Urinary bladder (tissue), 4 donors: ENCODE data around the gene OXA1L. TPM values are rescaled to one million over a fixed set of nuclear protein-coding genes. Genes with fewer than 3 reads are reported as not detected.
"Not testable (repeated sequence)": the region's sequence is repeated elsewhere in the genome, so short reads cannot be mapped to it uniquely, and the experiment has no call there.

Source experiments
- DNase-seq: peaks from one replicate; pipeline ENCODE4 v3.0.0-alpha.2; 2015; ENCODE audit errors: extremely low spot score
- H3K27ac ChIP-seq: one replicate; pipeline ENCODE4 v1.5.1; 2013; ENCODE audit warnings: low read depth, mild to moderate bottlenecking, moderate library complexity
- H3K36me3 ChIP-seq: one replicate; pipeline ENCODE4 v1.6.1; 2013; ENCODE audit warnings: mild to moderate bottlenecking, moderate library complexity; ENCODE audit not compliant: insufficient read depth
- H3K4me1 ChIP-seq: one replicate; pipeline ENCODE4 v1.6.1; 2013; ENCODE audit warnings: mild to moderate bottlenecking, moderate library complexity; ENCODE audit not compliant: insufficient read depth
- H3K4me3 ChIP-seq: one replicate; pipeline ENCODE4 v1.5.1; 2013; ENCODE audit warnings: low read depth, low read length
- WGBS: extraction: QIAGEN DNeasy Blood & Tissue Kit; methylation state at CpG from one replicate; pipeline ENCODE4 v1.1.7; 2013; 5-methylcytosine and 5-hydroxymethylcytosine counted together
- polyA plus RNA-seq: library from polyadenylated mRNA; stranded (reverse); fragments of 200-250 nt; gene quantifications from one replicate; pipeline ENCODE4 v1.2.3, GENCODE V29; 2013
- total RNA-seq: library from RNA; depleted of rRNA; stranded (reverse); fragments of >200 nt; gene quantifications from one replicate; pipeline ENCODE4 v1.2.3, GENCODE V29; 2014
- donor health status: healthy with polysubstance abuse.
- donor health status: healthy.

OXA1L gene
- total and polyA plus RNA-seq, 2 donors, result 74.1 to 112 TPM

DNA sequence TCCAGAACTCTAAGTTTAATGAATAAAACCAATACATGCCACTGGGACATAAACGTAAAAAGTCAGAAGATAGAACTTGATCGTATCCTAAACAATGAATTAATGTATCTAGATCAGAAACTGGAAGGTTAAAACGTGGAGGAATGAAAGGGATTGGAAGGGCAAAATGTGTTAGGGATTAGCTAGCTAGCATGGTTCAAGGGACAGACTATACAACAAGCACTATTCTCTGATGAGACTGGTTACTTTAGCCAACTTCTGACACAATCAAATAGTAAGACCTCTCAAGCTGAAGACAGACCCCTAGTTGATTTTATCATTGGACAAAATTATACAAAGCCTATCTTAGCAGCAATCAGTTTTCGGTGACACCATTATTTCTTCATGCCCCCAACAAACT is 18.7 kb upstream of the OXA1L start:
- WGBS, result 66% methylated on average over 4 of the region's 4 CpGs

DNA sequence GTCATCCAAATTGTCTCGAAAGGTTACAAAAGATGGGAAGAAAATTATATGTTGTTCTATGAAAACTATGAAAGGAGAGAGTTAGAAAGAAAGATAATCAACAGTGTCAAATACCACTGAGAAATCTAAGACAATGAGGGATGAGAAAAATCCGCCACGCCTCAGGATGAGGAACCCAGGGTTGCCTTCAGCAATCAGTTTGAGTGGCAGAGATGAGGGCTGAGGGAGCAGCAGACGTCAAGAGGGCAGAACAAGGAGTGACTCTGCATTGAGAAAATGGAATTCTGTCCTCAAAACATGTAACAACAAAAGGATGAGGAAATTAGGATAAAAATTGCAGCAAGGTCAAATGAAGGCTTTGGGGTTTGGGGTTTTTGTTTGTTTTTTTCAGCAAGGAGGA is 18.3 kb upstream of the OXA1L start:
- H3K27ac ChIP-seq, result no peak overlapping the region
- no peaks in the 10 kb centered on the region for H3K36me3 ChIP-seq
- no peaks in the 10 kb centered on the region for H3K4me1 ChIP-seq
- 67% methylated on average over 4 of the region's 4 CpGs for WGBS
- no peak overlapping the region for H3K4me3 ChIP-seq
- DNase-seq, result no peak

More for the DNA sequence above, 18.7 kb upstream of the OXA1L start:
- Histone ChIP-seq H3K27ac (no peak overlapping the region), H3K36me3 (no peaks in the 10 kb centered on the region), H3K4me1 (no peaks in the 10 kb centered on the region), H3K4me3 (no peak overlapping the region)
- DNase-seq, result no peak

DNA sequence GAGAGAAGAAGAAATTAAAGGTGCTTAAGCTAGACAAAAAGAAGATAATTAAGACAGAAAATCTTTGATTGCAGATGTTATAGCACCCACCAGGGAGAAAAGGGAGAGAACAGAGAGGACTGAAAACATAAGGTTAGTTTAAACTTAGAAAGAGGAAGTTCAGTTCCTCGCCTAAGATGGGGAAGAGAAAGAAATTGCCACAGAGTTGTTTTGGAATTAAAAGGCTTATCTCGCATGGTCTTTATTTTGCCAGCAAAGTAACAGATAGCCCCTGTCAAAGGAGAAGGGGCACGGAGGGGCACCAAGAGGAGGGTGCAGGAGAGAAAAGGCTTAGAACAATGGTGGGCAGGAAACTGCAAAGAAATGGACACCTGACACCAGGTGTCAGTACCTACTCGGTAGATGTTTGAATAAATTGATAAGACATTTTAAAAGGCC is 17.8 kb upstream of the OXA1L start:
- Histone ChIP-seq H3K36me3 (no peaks in the 10 kb centered on the region), H3K4me1 (no peaks in the 10 kb centered on the region), H3K4me3 (no peak overlapping the region), H3K27ac (no peak overlapping the region)
- DNase-seq, result no peak
- WGBS, result 32% methylated on average over 4 of the region's 4 CpGs

DNA sequence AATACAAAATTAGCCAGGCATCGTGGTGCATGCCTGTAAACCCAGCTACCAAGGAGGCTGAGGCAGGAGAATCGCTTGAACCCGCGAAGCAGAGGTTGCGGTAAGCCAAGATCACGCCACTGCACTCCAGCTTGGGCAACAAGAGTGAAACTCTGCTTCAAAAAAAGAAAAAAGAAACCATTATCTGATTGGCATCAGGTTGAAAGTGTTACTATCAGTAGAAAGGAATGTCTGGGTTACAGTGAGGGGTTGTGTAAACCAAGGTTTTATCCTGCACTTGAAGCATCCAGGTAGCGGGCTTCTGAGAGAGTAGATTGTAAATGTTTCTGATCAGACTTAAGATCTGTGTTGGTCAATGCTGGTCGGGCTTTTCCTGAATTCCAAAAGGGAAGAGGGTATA is 14.1 kb upstream of the OXA1L start:
- no peak overlapping the region for H3K27ac ChIP-seq
- DNase-seq, result no peak
- 80% methylated on average over 8 of the region's 8 CpGs for WGBS
- no peaks in the 10 kb centered on the region for H3K4me1 ChIP-seq
- no peaks in the 10 kb centered on the region for H3K36me3 ChIP-seq
- no peak overlapping the region for H3K4me3 ChIP-seq

DNA sequence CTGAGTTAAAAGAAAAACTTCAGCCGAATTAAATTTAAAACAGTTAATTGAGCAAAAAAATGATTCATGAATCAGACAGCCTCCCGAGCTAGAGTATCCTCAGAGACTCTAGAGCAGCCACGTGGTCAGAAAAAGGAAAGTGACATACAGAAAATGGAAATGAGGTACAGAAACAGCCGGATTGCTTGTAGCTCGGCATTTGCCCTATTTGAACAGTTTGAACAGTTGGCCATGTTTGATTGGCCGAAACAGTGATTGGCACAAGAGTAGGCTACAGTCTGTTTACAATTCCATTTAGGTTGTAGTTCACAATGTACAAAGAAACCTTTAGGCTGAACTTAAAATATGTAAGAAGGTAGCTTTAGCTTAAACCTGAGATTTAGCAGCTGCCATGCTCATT is 12.9 kb upstream of the OXA1L start:
- Histone ChIP-seq H3K27ac (no peak overlapping the region), H3K4me1 (no peaks in the 10 kb centered on the region), H3K4me3 (no peak overlapping the region), H3K36me3 (no peaks in the 10 kb centered on the region)
- WGBS, result 69% methylated on average over 6 of the region's 6 CpGs
- DNase-seq, result no peak

DNA sequence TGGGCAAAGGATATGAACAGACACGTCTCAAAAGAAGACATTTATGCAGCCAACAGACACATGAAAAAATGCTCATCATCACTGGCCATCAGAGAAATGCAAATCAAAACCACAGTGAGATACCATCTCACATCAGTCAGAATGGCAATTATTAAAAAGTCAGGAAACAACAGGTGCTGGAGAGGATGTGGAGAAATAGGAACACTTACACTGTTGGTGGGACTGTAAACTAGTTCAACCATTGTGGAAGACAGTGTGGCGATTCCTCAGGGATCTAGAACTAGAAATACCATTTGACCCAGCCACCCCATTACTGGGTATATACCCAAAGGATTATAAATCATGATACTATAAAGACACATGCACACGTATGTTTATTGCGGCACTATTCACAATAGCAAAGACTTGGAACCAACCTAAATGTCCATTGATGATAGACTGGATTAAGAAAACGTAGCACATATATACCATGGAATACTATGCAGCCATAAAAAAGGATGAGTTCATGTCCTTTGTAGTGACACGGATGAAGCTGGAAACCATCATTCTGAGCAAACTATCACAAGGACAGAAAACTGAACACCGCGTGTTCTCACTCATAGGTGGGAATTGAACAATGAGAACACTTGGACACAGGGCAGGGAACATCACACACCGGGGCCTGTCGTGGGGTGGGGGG is 8.4 kb upstream of the OXA1L start:
- H3K4me3 ChIP-seq, DNase-seq, H3K36me3 ChIP-seq, H3K4me1 ChIP-seq, H3K27ac ChIP-seq: not testable (repeated sequence)
- 93% methylated on average over 9 of the region's 10 CpGs for WGBS

DNA sequence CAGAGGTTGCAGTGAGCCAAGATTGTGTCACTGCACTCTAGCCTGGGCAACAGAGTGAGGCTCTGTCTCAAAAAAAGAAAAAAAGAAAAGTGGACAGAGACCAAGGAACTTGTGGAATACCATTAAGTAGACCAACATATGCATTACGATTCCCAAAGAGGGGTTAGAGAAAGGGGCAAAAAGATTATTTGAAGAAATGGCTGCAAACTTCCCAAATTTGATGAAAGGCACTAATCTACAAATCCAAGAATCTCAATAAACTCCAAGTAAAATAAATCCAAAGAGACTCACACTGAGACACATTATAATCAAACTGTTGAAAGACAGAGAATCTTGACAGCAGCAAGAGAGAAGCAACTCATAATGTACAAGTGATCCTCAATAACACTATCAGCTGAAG is 4.8 kb upstream of the OXA1L start:
- Histone ChIP-seq H3K4me3 (no peak overlapping the region), H3K27ac (no peak overlapping the region), H3K4me1 (no peaks in the 10 kb centered on the region), H3K36me3 (no peaks in the 10 kb centered on the region)
- WGBS, result 96% methylated on average over 1 of the region's 1 CpG
- DNase-seq, result no peak

DNA sequence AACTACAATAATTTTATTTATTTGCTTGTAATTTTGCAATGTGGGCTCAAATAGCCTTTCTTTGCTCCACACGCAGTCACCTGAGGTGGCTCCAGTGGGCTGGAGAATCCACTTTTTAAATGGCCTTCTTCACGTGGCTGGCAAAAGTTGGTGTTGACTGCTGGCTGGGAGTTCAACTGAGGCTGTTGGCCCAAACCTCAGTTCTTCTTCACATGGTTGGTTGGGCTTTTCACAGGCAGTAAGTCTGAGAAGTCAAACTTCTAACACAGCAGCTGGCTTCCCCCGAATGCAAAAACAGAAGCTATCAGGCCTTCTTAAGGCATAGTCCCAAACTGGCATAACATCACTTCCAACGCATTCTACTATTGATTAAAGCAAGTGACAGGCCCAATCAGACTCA is 2.1 kb upstream of the OXA1L start:
- Histone ChIP-seq H3K4me3 (no peak overlapping the region), H3K4me1 (no peaks in the 10 kb centered on the region), H3K36me3 (no peaks in the 10 kb centered on the region), H3K27ac (no peak overlapping the region)
- DNase-seq, result no peak
- 62% methylated on average over 4 of the region's 4 CpGs for WGBS

DNA sequence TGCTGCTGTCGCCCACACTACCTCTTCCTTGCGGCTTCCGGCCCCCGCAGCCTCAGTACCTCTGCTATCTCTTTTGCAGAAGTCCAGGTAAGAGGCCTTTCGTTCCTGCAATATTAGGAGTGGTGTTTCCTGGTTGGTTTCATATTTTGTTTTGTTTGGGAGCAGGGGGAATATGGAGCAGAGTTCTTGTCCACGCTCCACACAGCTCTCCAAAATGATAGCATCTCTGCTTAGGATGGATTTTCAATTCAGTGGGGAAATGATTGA is 768 bp downstream of the OXA1L start:
- Histone ChIP-seq H3K4me3 (peak overlapping the region; percentile 90), H3K4me1 (no peaks in the 10 kb centered on the region), H3K36me3 (peaks cover 4% of the 10 kb centered on the region), H3K27ac (no peak overlapping the region)
- no peak for DNase-seq
- WGBS, result 3% methylated on average over 6 of the region's 6 CpGs

DNA sequence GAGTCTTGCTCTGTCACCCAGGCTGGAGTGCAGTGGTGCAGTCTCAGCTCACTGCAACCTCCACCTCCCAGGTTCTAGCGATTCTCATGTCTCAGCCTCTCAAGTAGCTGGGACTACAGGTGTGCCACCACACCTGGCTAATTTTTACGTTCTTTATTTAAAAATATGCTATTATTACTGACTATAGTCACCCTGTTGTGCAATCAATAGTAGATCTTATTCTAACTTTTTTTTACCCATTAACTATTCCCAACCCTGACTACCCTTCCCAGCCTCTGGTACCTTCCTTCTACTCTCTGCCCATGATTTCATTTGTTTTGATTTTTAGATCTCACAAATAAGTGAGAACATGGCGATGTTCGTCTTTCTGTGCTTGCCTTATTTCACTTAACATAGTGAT is 2.5 kb downstream of the OXA1L start:
- WGBS, result 92% methylated on average over 4 of the region's 4 CpGs
- Histone ChIP-seq H3K4me1 (no peaks in the 10 kb centered on the region), H3K27ac (no peak overlapping the region), H3K36me3 (peaks cover 4% of the 10 kb centered on the region), H3K4me3 (no peak overlapping the region)
- DNase-seq, result no peak

DNA sequence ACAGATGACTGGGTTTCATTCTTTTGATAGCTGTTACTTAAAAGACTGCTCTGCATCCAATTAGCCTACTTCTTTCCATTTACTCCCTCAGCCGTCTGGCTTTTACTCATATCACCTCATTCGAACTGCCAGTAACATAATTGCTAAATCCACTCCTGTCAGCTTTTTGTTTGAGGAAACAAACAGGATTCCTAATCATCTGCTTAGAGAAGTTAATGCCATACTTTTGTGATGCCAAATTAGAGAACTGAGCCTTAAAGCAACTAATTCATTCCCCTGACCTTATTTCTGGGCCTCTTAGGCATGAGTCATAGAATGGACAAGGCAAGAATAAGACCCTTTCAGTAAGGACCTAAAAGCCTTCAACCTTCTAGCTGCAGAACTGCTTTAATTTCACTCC is 2.9 kb downstream of the OXA1L start:
- H3K36me3 ChIP-seq, result peaks cover 4% of the 10 kb centered on the region
- H3K4me1 ChIP-seq, result no peaks in the 10 kb centered on the region
- 79% methylated on average over 2 of the region's 2 CpGs for WGBS
- H3K4me3 ChIP-seq, result no peak overlapping the region
- H3K27ac ChIP-seq, result no peak overlapping the region
- DNase-seq, result no peak

DNA sequence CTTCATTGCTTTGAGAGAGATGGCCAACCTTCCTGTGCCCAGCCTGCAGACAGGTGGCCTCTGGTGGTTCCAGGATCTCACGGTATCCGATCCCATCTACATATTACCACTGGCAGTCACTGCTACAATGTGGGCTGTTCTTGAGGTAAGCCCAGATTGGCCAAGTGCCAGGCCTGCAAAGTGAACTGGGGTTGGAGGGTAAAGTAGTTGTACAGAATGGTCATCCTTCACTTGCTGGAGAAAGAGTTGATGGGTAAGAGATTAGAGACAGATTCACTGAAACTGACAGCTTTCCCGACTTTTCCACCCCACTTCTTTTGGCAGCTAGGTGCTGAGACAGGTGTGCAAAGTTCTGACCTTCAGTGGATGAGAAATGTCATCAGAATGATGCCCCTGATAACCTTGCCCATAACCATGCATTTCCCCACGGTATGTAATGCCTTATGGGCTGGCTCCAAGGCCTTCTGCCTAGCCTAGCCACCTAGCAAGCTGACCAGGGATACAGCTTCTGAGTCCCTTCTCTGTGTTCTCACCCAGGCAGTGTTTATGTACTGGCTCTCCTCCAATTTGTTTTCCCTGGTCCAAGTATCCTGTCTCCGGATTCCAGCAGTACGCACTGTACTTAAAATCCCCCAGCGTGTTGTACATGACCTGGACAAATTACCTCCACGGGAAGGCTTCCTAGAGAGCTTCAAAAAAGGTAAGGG is 4.1 kb downstream of the OXA1L start:
- H3K27ac ChIP-seq, result no peak overlapping the region
- no peak overlapping the region for H3K4me3 ChIP-seq
- no peak for DNase-seq
- H3K4me1 ChIP-seq, result no peaks in the 10 kb centered on the region
- peaks cover 4% of the 10 kb centered on the region for H3K36me3 ChIP-seq
- WGBS, result 89% methylated on average over 8 of the region's 8 CpGs

DNA sequence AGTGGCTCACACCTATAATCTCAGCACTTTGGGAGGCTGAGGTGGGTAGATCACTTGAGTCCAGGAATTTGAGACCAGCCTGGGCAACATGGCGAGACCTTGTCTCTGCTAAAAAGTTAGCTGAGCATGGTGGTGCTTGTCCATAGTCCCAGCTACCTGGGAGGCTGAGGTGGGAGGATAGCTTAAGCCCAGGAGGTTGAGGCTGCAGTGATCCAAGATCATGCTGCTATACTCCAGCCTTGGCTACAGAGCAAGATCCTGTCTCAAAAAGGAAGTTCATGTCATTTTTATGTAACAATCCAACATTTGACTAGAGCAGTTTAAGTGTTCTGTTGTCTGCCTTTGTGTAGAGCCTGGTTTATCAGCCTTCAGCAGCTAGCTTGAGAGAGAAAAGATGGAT is 6.2 kb downstream of the OXA1L start:
- peaks cover 4% of the 10 kb centered on the region for H3K36me3 ChIP-seq
- H3K4me3 ChIP-seq, result no peak overlapping the region
- H3K27ac ChIP-seq, result no peak overlapping the region
- WGBS, result 97% methylated on average over 1 of the region's 1 CpG
- DNase-seq, result no peak
- H3K4me1 ChIP-seq, result no peaks in the 10 kb centered on the region

DNA sequence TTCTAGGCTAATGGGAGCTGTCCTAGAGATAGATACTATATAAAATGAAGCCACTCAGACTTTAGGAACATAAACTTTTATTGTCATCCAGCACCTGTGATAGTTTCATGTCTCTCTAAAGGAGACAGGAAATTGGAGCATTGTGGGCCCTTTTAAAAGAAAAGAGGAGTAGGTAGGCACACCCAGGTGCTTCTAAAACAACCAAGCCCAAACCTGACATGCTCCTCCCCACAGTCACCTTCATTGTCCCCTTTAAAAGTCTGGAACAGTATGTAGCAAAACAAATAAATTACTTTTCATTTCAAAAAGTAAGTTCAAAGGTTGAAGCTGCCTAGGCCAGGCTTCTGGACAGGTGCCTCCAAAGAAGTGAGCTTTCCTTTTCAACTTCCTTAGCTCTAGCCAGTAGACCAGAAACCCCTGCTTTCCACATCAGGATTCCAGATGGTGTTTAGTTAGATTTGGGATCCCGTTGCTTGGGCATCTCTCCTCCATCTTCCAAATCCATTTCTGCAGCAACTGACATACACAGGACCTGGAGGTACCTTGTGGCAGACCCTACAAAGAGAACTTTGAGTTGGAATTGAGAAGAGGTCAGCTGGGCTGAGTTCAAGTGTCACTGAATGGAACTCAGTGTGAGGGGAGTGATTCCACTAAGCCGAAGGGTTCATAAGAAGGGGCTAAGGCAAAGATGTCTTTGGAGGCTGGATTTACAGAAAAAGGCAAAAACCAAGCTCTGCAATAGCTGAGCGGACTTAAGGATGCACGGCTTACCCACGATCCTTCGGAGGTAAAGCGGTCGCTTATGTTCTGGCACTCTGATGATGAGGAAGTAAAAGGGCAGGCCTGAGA is 6.9 kb downstream of the OXA1L start:
- H3K4me1 ChIP-seq, result no peaks in the 10 kb centered on the region
- no peak overlapping the region for H3K4me3 ChIP-seq
- peaks cover 4% of the 10 kb centered on the region for H3K36me3 ChIP-seq
- 91% methylated on average over 8 of the region's 8 CpGs for WGBS
- no peak overlapping the region for H3K27ac ChIP-seq
- DNase-seq, result no peak
